Measurements from ENCODE around the gene PPM1N.

DNA sequence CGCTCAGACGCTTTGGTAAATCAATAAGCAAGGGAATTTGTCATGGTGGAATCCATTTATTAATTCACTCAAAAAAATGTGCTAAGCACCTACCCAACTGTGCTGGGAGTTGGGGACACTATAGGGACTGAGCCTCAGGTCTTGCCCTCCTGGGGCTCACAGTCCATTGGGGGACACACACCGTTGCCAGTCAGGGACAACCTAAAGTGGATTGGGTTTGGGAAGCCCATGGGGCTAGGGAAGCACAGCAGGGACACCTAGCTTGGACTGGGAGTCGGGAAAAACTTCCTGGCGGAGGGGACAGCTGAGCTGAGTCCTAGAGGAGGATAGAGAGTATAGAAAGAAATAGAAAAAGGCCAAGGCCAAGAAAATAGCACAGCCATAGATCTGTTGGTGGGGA lies 21.9 kb upstream of the PPM1N start:
- TF ChIP-seq EZH2phosphoT487 (IDR thresholded peaks at IDR 0.05; ENCODE audit: insufficient read depth, low read depth) (no peak), EZH2 (IDR thresholded peaks at IDR 0.05; ENCODE audit: insufficient read depth, poor library complexity, severe bottlenecking) (no peak)
